ENCODE data around the gene MEIS3. TPM values are rescaled to one million over a fixed set of nuclear protein-coding genes. Genes with fewer than 3 reads are reported as not detected.

Gene MEIS3
- total RNA-seq, 3 donors from 2014 or later (not counting 1 experiment from before 2014, with no cell fraction given) = not detected

- Histone ChIP-seq H3K4me1 (ENCODE audit: control insufficient read depth, insufficient read depth, low read length) (no peaks in the 10 kb centered on the region), H3K27ac (ENCODE audit: low read length) (no peak overlapping the region), H3K4me3 (ENCODE audit: low read length) (no peak overlapping the region), H3K9me3 (ENCODE audit: control insufficient read depth, insufficient read depth, low read length) (no peaks in the 10 kb centered on the region), H3K27me3 (ENCODE audit: control insufficient read depth, insufficient read depth, low read length) (peaks cover 17% of the 10 kb centered on the region), H3K36me3 (ENCODE audit: control insufficient read depth, insufficient read depth, low read length) (no peaks in the 10 kb centered on the region)
- TF ChIP-seq CTCF (IDR thresholded peaks at IDR 0.05) = no peak
- no peak overlapping the region for H3K4me3 Mint-ChIP-seq
- H3K27me3 Mint-ChIP-seq (ENCODE audit: low read depth in 2 of 2) = peaks cover 38 to 48% of the 10 kb centered on the region in 2 donors
- H3K36me3 Mint-ChIP-seq = no peaks in the 10 kb centered on the region
- ATAC-seq (no peak), DNase-seq (no peak)
- intact Hi-C loops (cut with micrococcal nuclease) = no loop called here
- WGBS (ENCODE audit: insufficient coverage) = 89% methylated on average over 13 of the region's 14 CpGs
- no peaks in the 10 kb centered on the region for H3K4me1 Mint-ChIP-seq
- H3K9me3 Mint-ChIP-seq = no peaks in the 10 kb centered on the region
- H3K27ac Mint-ChIP-seq = no peak overlapping the region
Measured at GRCh38 chr19:47408156-47408938, 11.0 kb downstream of the MEIS3 start.

GRCh38 chr19:47407417-47407774 lies 11.9 kb downstream of the MEIS3 start:
- Histone ChIP-seq H3K36me3 (ENCODE audit: control insufficient read depth, insufficient read depth, low read length) (no peaks in the 10 kb centered on the region), H3K27me3 (ENCODE audit: control insufficient read depth, insufficient read depth, low read length) (peaks cover 15% of the 10 kb centered on the region), H3K9me3 (ENCODE audit: control insufficient read depth, insufficient read depth, low read length) (no peaks in the 10 kb centered on the region), H3K4me1 (ENCODE audit: control insufficient read depth, insufficient read depth, low read length) (no peaks in the 10 kb centered on the region), H3K27ac (ENCODE audit: low read length) (no peak overlapping the region), H3K4me3 (ENCODE audit: low read length) (no peak overlapping the region)
- 13% methylated on average over 11 of the region's 14 CpGs for whole genome bisulfite sequencing (ENCODE audit: insufficient coverage)
- intact Hi-C loops (cut with micrococcal nuclease) = no loop called here
- H3K4me1 Mint-ChIP-seq = no peaks in the 10 kb centered on the region
- H3K27me3 Mint-ChIP-seq (ENCODE audit: low read depth in 2 of 2) = peaks cover 38 to 46% of the 10 kb centered on the region in 2 donors
- H3K36me3 Mint-ChIP-seq = no peaks in the 10 kb centered on the region
- TF ChIP-seq CTCF (IDR thresholded peaks at IDR 0.05) = no peak
- ATAC-seq (no peak), DNase-seq (no peak)
- no peak overlapping the region for H3K27ac Mint-ChIP-seq
- no peak overlapping the region for H3K4me3 Mint-ChIP-seq
- H3K9me3 Mint-ChIP-seq = no peaks in the 10 kb centered on the region

GRCh38 chr19:47406711-47407416 lies 12.5 kb downstream of the MEIS3 start:
- no peak overlapping the region for H3K4me3 ChIP-seq (ENCODE audit: low read length)
- no peak overlapping the region for H3K27ac ChIP-seq (ENCODE audit: low read length)
- no peak for TF ChIP-seq CTCF (IDR thresholded peaks at IDR 0.05)
- H3K9me3 ChIP-seq (ENCODE audit: control insufficient read depth, insufficient read depth, low read length) = no peaks in the 10 kb centered on the region
- DNase-seq (peak in 1 of 2 donors; percentile 27), ATAC-seq (peak; percentile 48 to 79 (median 75))
- no peak overlapping the region for H3K27ac Mint-ChIP-seq
- H3K36me3 ChIP-seq (ENCODE audit: control insufficient read depth, insufficient read depth, low read length) = no peaks in the 10 kb centered on the region
- H3K4me1 ChIP-seq (ENCODE audit: control insufficient read depth, insufficient read depth, low read length) = no peaks in the 10 kb centered on the region
- peaks cover 38 to 45% of the 10 kb centered on the region in 2 donors for H3K27me3 Mint-ChIP-seq (ENCODE audit: low read depth in 2 of 2)
- H3K9me3 Mint-ChIP-seq = no peaks in the 10 kb centered on the region
- no peaks in the 10 kb centered on the region for H3K36me3 Mint-ChIP-seq
- intact Hi-C loops (cut with micrococcal nuclease) = no loop called here
- no peaks in the 10 kb centered on the region for H3K4me1 Mint-ChIP-seq
- 13% methylated on average over 47 of the region's 47 CpGs for WGBS (ENCODE audit: insufficient coverage)
- no peak overlapping the region for H3K4me3 Mint-ChIP-seq
- H3K27me3 ChIP-seq (ENCODE audit: control insufficient read depth, insufficient read depth, low read length) = peaks cover 18% of the 10 kb centered on the region
